Fibroblast of the aortic adventitia (primary cell): Measurements from ENCODE around the gene DDX19B. TPM values are rescaled to one million over a fixed set of nuclear protein-coding genes. Genes with fewer than 3 reads are reported as not detected.
"Not testable (repeated sequence)": the region's sequence is repeated elsewhere in the genome, so short reads cannot be mapped to it uniquely, and the experiment has no call there.

Experiments used
- DNase-seq: peaks from one replicate; pipeline ENCODE4 v3.0.0-alpha.2; 2010; ENCODE audit warnings: low read depth
- H3K4me3 ChIP-seq: 2 replicates; pipeline ENCODE4 v1.5.1; 2011; ENCODE audit warnings: low read depth, mild to moderate bottlenecking, control low read depth, low read length, moderate library complexity
- total RNA-seq: library from RNA; depleted of rRNA; stranded (reverse); fragments of >200 nt; gene quantifications from 2 replicates; pipeline ENCODE4 v1.2.3, GENCODE V29; 2012; ENCODE audit warnings: low replicate concordance
- TF ChIP-seq, protein P1 (sequence below): IDR thresholded peaks from 2 replicates; pipeline ENCODE4 v1.5.1; 2011; ENCODE audit warnings: mild to moderate bottlenecking, low read length, control low read depth, inconsistent platforms; ENCODE audit not compliant: insufficient read depth

The DDX19B gene
- total RNA-seq, 1 donor = 30.5 TPM

DNA sequence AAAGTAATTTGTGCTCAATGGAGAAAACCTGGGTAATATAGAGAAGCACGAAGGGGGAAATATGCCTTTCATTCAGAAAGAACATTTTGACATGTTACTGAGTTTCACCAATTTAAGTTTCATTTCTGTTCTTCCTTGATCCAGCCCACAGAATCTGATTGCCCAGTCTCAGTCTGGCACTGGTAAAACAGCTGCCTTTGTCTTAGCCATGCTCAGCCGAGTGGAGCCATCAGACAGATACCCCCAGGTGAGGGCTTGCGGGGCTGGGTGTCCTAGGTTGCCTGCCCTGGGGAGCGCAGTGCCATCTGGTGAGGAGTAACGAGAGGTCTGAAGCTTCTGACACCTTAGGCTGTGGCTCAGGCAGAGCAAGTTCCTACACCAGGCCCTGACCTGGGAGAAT, 65.4 kb downstream of the DDX19B start:
- no peak for DNase-seq
- TF ChIP-seq, protein P1, sequence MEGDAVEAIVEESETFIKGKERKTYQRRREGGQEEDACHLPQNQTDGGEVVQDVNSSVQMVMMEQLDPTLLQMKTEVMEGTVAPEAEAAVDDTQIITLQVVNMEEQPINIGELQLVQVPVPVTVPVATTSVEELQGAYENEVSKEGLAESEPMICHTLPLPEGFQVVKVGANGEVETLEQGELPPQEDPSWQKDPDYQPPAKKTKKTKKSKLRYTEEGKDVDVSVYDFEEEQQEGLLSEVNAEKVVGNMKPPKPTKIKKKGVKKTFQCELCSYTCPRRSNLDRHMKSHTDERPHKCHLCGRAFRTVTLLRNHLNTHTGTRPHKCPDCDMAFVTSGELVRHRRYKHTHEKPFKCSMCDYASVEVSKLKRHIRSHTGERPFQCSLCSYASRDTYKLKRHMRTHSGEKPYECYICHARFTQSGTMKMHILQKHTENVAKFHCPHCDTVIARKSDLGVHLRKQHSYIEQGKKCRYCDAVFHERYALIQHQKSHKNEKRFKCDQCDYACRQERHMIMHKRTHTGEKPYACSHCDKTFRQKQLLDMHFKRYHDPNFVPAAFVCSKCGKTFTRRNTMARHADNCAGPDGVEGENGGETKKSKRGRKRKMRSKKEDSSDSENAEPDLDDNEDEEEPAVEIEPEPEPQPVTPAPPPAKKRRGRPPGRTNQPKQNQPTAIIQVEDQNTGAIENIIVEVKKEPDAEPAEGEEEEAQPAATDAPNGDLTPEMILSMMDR = no peak
- H3K4me3 ChIP-seq = no peak overlapping the region

- TF ChIP-seq, protein P1 = peak; percentile 65
- H3K4me3 ChIP-seq = not testable (repeated sequence)
- peak; percentile 49 for DNase-seq
Observed at GRCh38 chr16:70370145-70370544, 71.2 kb downstream of the DDX19B start.

GRCh38 chr16:70370924-70371323, 71.9 kb downstream of the DDX19B start:
- no peak for DNase-seq
- TF ChIP-seq, protein P1 = no peak
- no peak overlapping the region for H3K4me3 ChIP-seq

DNA sequence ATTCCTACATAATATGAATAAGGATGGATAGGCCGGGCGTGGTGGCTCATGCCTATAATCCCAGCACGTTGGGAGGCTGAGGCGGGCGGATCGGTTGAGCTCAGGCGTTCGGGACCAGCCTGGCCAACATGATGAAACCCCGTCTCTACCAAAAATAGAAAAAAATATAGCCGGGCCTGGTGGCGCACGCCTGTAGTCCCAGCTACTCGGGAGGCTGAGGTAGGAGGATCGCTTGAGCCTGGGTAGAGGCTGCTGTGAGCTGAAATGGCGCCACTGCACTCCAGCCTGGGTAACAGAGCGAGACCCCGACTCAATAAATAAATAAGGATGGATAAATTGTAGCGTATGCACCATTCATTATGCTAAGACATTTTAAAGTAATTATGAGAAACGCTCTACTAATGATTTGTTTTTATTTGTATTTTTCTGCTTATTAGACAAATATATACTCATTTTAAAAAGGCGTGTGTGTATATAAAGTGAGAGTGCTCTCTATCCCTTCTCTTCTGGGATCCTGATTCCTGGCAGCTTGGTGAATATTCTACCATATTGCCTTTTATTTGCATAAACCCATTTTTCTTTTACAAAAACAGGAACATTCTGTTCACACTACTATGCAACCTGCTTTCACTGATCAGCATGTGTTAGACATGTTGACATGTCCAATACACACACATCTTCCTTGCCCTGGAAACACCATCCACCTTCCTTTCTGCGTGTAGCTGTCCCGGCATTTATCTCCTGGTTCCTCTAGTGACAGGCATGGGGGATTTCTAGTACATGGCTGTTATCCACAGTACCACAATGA, 74.1 kb downstream of the DDX19B start:
- TF ChIP-seq, protein P1 = no peak
- no peak overlapping the region for H3K4me3 ChIP-seq
- no peak for DNase-seq

- TF ChIP-seq, protein P1 = no peak
- no peak for DNase-seq
- H3K4me3 ChIP-seq = no peak overlapping the region
Observed at GRCh38 chr16:70374213-70374612, 75.2 kb downstream of the DDX19B start.

DNA sequence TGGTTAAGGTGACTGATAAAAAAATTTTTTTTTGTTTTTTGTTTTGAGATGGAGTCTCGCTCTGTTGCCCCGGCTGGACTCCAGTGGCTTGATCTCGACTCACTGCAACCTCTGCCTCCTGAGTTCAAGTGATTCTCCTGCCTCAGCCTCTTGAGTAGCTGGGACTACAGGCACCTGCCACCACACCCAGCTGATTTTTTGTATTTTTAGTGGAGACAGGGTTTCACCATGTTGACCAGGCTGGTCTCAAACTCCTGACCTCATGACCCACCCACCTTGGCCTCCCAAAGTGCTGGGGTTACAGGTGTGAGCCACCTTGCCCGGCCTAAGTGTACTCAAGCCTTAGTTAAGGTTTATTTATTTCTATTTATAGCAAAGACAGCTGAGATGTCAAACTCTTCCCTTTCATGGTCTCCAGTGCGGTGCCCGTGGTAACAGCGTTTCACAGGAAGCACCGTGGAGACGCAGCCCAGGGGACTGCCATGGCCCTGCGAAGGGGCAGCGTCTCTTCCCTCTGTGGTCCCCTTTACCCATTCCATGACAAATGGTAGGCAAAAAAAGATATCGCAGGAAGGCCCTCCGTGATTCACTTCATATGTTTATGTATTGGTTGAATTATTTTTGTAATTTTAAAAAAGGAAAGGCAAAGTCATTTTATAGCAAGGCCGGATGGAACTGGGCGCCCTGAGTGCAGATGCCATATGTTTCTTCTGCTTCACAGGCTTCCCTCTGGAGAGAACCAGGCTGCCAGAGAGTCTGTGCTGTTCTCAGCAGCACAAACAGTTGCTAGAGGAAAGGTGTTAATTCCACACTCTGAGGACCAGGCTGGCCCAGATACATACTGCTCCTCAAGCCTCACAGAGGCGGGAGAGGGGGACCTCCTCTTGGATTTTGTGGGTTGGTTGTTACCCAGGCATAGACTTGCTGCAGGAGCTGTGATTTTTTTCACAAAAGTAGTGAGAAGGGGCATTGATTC, 76.9 kb downstream of the DDX19B start:
- TF ChIP-seq, protein P1 = no peak
- no peak overlapping the region for H3K4me3 ChIP-seq
- no peak for DNase-seq
